Colonic mucosa (tissue), 4 donors: ENCODE data around the gene SSUH2. TPM values are rescaled to one million over a fixed set of nuclear protein-coding genes. Genes with fewer than 3 reads are reported as not detected.

Source experiments
- DNase-seq: peaks from one replicate; pipeline ENCODE4 v3.0.0-alpha.2; 2020
- H3K27ac ChIP-seq: fragments of 200-600 bp; one replicate; pipeline ENCODE4 v1.8.0; 2021
- H3K27me3 ChIP-seq: fragments of 200-600 bp; one replicate; pipeline ENCODE4 v1.8.0; 2021
- H3K36me3 ChIP-seq: fragments of 200-600 bp; one replicate; pipeline ENCODE4 v1.8.0; 2021
- H3K4me1 ChIP-seq: fragments of 200-600 bp; one replicate; pipeline ENCODE4 v1.8.0; 2021; ENCODE audit warnings: mild to moderate bottlenecking
- H3K4me3 ChIP-seq: fragments of 200-600 bp; one replicate; pipeline ENCODE4 v1.8.0; 2021
- H3K9ac ChIP-seq, 2 donors: one replicate each; pipeline ENCODE4 v1.7.0; 2013; ENCODE audit warnings: control low read depth in 2 of 2, low read depth in 2 of 2, low read length in 2 of 2
- H3K9me3 ChIP-seq: fragments of 200-600 bp; one replicate; pipeline ENCODE4 v1.8.0; 2021
- intact Hi-C: fragments of 100-400 bp; cut with DNase I; formaldehyde crosslinking; loops from one replicate; pipeline ENCODE4 v1.14.1; 2022
- total RNA-seq, 2 donors: library from RNA; stranded (reverse); fragmentation: NEBNext Ultra II Directional in 1 of 2; extraction: Animal tissue kit (Norgen Biotek cat#: 25700) in 1 of 2; gene quantifications; one replicate each; pipeline ENCODE4 v1.2.1, GENCODE V29; 2021
- TF ChIP-seq, protein P1 (sequence below): fragments of 200-600 bp; IDR thresholded peaks from one replicate; pipeline ENCODE4 v1.8.0; 2022; ENCODE audit warnings: antibody characterized with exemption, mild to moderate bottlenecking
- donor health status: healthy.
- donor health status: DM: no; HTN: no; CAD: no.
- donor health status: DM: no; HTN: no; CAD: no.

Gene SSUH2
- total RNA-seq, 2 donors from 2014 or later, result 1.2 to 4.9 TPM

GRCh38 chr3:8667463-8668091 lies 23.0 kb upstream of the SSUH2 start:
- Histone ChIP-seq H3K9ac (no peak overlapping the region), H3K27me3 (no peaks in the 10 kb centered on the region), H3K9me3 (no peaks in the 10 kb centered on the region), H3K36me3 (no peaks in the 10 kb centered on the region), H3K4me3 (no peak overlapping the region), H3K4me1 (no peaks in the 10 kb centered on the region), H3K27ac (no peak overlapping the region)
- DNase-seq, result no peak
- TF ChIP-seq, protein P1, sequence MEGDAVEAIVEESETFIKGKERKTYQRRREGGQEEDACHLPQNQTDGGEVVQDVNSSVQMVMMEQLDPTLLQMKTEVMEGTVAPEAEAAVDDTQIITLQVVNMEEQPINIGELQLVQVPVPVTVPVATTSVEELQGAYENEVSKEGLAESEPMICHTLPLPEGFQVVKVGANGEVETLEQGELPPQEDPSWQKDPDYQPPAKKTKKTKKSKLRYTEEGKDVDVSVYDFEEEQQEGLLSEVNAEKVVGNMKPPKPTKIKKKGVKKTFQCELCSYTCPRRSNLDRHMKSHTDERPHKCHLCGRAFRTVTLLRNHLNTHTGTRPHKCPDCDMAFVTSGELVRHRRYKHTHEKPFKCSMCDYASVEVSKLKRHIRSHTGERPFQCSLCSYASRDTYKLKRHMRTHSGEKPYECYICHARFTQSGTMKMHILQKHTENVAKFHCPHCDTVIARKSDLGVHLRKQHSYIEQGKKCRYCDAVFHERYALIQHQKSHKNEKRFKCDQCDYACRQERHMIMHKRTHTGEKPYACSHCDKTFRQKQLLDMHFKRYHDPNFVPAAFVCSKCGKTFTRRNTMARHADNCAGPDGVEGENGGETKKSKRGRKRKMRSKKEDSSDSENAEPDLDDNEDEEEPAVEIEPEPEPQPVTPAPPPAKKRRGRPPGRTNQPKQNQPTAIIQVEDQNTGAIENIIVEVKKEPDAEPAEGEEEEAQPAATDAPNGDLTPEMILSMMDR, result no peak
- intact Hi-C loops, result no loop called here

DNA sequence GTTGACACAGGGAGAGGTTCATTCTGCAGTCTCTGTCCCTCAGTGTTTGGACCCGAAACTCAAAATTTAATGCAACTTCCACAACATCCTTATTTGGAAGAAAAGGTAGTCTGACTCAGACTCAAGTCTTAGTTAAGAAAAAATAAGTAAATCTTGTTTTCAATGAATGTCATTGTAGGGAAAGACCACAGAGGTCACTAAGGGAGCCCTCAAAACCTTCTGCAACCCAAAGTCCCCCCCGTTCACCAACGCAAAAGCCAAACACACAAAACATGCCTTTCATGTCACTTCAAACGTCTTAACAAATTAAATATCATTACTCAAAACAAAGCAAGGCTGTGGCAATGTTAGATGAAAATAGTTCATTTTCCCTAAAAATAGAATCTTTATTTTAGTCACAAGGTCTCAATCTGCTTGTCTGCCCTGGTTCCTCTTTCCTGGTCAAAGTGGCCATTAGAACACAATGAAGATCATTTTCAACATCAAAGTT lies 20.9 kb upstream of the SSUH2 start:
- intact Hi-C loops, result no loop called here
- TF ChIP-seq, protein P1, result no peak
- Histone ChIP-seq H3K9ac (no peak overlapping the region), H3K4me3 (no peak overlapping the region), H3K4me1 (no peaks in the 10 kb centered on the region), H3K36me3 (no peaks in the 10 kb centered on the region), H3K27me3 (no peaks in the 10 kb centered on the region), H3K27ac (no peak overlapping the region), H3K9me3 (no peaks in the 10 kb centered on the region)
- DNase-seq, result no peak

GRCh38 chr3:8663177-8664061 lies 18.8 kb upstream of the SSUH2 start:
- TF ChIP-seq, protein P1, result peak; percentile 58

DNA sequence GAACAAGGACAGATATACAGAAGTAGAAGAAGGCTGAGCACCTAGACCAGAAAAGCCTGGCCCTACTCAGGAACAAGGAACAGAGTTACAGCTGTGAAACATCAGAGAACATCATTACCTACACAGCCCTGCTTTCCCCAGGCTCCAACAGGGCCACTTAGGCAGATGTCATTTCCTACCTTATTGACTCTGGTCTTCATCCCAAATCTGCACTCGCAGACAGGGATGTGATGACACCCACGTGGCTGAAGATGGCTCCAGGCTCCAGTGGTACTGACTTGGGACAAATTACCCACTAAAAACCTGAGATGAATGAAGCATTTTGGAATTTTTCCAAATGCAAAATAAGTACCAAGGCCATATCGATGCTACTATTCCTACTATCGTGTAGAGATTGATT lies 18.0 kb upstream of the SSUH2 start:
- no peaks in the 10 kb centered on the region for H3K4me1 ChIP-seq
- TF ChIP-seq, protein P1, result no peak

More at GRCh38 chr3:8663177-8664061, 18.8 kb upstream of the SSUH2 start:
- Histone ChIP-seq H3K9me3 (no peaks in the 10 kb centered on the region), H3K4me1 (no peaks in the 10 kb centered on the region), H3K9ac (no peak overlapping the region), H3K27ac (no peak overlapping the region), H3K4me3 (no peak overlapping the region), H3K27me3 (no peaks in the 10 kb centered on the region), H3K36me3 (no peaks in the 10 kb centered on the region)
- intact Hi-C loops, result no loop called here
- DNase-seq, result peak; percentile 65

GRCh38 chr3:8660175-8661118 lies 15.8 kb upstream of the SSUH2 start:
- Histone ChIP-seq H3K9ac (no peak overlapping the region), H3K36me3 (no peaks in the 10 kb centered on the region), H3K27ac (no peak overlapping the region), H3K4me3 (no peak overlapping the region), H3K4me1 (no peaks in the 10 kb centered on the region), H3K9me3 (no peaks in the 10 kb centered on the region), H3K27me3 (no peaks in the 10 kb centered on the region)
- intact Hi-C loops, result no loop called here
- TF ChIP-seq, protein P1, result no peak
- no peak for DNase-seq

More for the DNA sequence above, 18.0 kb upstream of the SSUH2 start:
- no peak overlapping the region for H3K9ac ChIP-seq
- H3K4me3 ChIP-seq, result no peak overlapping the region
- H3K9me3 ChIP-seq, result no peaks in the 10 kb centered on the region
- H3K27ac ChIP-seq, result no peak overlapping the region
- DNase-seq, result no peak
- H3K27me3 ChIP-seq, result no peaks in the 10 kb centered on the region
- H3K36me3 ChIP-seq, result no peaks in the 10 kb centered on the region
- intact Hi-C loops, result no loop called here
